Lower leg skin (tissue), 4 donors: Measurements from ENCODE around the gene PCDHGC4. TPM values are rescaled to one million over a fixed set of nuclear protein-coding genes. Genes with fewer than 3 reads are reported as not detected.

Experiments used
- DNase-seq, 2 donors: peaks; one replicate each; pipeline ENCODE4 v3.0.0-alpha.2; 2019; ENCODE audit warnings: low spot score in 2 of 2
- H3K4me3 ChIP-seq: fragments of 200-600 bp; sonication (generic); 2 replicates; pipeline ENCODE4 v1.5.1; 2017; ENCODE audit warnings: mild to moderate bottlenecking, low read depth; ENCODE audit not compliant: poor library complexity, severe bottlenecking
- POLR2A ChIP-seq, 2 donors: fragments of 450-650 bp; IDR thresholded peaks; one replicate each; pipeline ENCODE4 v1.6.1; 2016 to 2017; ENCODE audit warnings: antibody characterized with exemption in 2 of 2, mild to moderate bottlenecking in 1 of 2, moderate library complexity in 1 of 2
- WGBS, 2 donors: methylation state at CpG; one replicate each; pipeline ENCODE4 v1.1.5; 2018; 5-methylcytosine and 5-hydroxymethylcytosine counted together
- intact Hi-C: fragments of 100-400 bp; cut with DNase I; formaldehyde crosslinking; loops from one replicate; pipeline ENCODE4 v1.15.0; 2023; ENCODE audit warnings: low total_unique reads
- total RNA-seq, 4 donors: library from RNA; depleted of rRNA; stranded (reverse); fragments of >200 nt; gene quantifications; one replicate each; pipeline ENCODE4 v1.1.0, GENCODE V29; 2016
- TF ChIP-seq, protein P1 (sequence below), 3 donors: fragments of 450-650 bp; IDR thresholded peaks; one replicate each; pipeline ENCODE4 v1.5.1; 2016; ENCODE audit warnings: antibody characterized with exemption in 3 of 3, mild to moderate bottlenecking in 3 of 3, moderate library complexity in 2 of 3

PCDHGC4 gene
- total RNA-seq, 4 donors from 2014 or later = 1.2 to 34.5 (median 2.2) TPM

DNA sequence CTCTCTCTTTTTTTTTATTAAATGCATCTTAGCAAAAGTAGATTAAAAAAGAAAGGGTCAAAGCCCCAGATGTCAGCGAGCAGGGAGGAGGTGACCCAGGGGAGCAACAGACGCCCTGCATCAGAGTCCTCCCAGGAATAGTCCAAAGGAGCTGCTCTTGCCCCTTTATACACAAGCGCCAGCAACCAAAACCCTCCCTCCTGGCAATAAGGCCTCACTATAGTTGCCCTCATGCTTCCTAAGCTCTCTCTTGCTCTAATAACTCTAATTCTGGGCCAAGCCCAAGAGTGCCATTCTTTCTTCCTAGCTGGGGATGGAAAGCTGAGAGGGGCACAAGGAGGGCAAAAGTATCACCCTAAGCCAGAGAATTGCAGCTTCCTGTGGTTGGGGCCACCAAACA, 30.3 kb downstream of the PCDHGC4 start:
- DNase-seq = peak in 1 of 2 donors; percentile 45
- TF ChIP-seq, protein P1, sequence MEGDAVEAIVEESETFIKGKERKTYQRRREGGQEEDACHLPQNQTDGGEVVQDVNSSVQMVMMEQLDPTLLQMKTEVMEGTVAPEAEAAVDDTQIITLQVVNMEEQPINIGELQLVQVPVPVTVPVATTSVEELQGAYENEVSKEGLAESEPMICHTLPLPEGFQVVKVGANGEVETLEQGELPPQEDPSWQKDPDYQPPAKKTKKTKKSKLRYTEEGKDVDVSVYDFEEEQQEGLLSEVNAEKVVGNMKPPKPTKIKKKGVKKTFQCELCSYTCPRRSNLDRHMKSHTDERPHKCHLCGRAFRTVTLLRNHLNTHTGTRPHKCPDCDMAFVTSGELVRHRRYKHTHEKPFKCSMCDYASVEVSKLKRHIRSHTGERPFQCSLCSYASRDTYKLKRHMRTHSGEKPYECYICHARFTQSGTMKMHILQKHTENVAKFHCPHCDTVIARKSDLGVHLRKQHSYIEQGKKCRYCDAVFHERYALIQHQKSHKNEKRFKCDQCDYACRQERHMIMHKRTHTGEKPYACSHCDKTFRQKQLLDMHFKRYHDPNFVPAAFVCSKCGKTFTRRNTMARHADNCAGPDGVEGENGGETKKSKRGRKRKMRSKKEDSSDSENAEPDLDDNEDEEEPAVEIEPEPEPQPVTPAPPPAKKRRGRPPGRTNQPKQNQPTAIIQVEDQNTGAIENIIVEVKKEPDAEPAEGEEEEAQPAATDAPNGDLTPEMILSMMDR (IDR thresholded peaks at IDR 0.05) = no peak
- no peak for TF ChIP-seq POLR2A (IDR thresholded peaks at IDR 0.05)
- 72 to 80% methylated on average over 3 of the region's 3 CpGs for WGBS, 2 donors
- intact Hi-C loops = no loop called here
- H3K4me3 ChIP-seq = no peak overlapping the region

DNA sequence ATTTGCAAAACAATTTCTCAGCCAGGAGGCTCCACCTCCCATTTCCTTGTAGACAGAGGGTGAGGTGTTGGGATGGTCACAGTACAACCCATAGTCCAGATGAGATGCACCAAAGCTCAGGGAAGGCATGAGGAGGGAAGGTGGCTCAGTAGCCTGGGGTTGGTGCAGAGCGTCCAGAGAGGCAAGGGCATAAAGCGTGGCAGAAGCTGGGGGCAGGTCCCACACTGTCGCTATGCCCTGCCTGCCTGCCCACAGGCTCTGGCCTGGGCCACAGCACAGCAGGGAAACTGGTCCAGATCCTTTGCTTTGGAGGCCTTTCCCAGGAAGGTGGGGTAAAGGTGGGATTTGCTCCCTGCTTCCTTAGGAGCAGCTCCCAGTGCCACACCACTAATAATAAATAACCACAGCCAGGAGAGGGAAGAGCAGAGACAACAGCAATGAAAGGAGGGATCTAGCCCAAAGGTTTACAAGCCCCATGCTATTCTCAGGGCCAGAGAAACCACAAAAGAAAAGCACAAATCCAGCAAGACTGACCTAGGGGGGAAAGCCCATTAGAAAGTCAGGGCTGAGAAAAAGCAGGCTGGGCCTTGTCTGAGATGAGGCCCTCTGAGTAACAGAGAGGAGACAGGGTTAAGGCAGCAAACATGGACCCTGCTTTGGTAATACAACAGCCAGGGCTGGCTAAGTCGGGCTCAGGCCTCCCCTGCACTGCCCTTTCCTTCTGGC, 31.3 kb downstream of the PCDHGC4 start:
- WGBS, 2 donors = 77 to 80% methylated on average over 4 of the region's 4 CpGs
- peak in 1 of 2 donors; percentile 80 for DNase-seq
- intact Hi-C loops = no loop called here
- no peak for TF ChIP-seq POLR2A (IDR thresholded peaks at IDR 0.05)
- TF ChIP-seq, protein P1 (IDR thresholded peaks at IDR 0.05) = no peak
- H3K4me3 ChIP-seq = no peak overlapping the region

DNA sequence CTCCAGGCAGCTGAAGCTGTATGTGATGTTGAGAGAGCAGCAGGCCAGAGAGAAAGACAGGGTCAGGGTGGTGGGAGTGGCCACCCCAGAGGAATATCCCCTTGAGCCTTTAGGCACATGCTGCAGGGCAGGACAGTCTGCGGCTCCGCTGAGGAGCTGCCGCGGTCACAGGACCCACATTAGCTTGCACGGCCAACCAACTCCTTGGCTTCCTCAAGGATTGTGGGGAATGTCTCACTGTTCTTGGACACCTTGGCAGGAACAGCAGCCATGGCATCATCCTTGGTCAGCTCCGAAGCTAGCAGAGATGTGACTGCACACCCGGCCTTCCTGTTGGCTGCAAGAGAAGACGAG, 31.8 kb downstream of the PCDHGC4 start:
- DNase-seq = peak in 1 of 2 donors; percentile 90
- WGBS, 2 donors = 74 to 76% methylated on average over 8 of the region's 8 CpGs
- H3K4me3 ChIP-seq = no peak overlapping the region
- TF ChIP-seq, protein P1 (IDR thresholded peaks at IDR 0.05) = no peak
- no peak for TF ChIP-seq POLR2A (IDR thresholded peaks at IDR 0.05)
- intact Hi-C loops = no loop called here

DNA sequence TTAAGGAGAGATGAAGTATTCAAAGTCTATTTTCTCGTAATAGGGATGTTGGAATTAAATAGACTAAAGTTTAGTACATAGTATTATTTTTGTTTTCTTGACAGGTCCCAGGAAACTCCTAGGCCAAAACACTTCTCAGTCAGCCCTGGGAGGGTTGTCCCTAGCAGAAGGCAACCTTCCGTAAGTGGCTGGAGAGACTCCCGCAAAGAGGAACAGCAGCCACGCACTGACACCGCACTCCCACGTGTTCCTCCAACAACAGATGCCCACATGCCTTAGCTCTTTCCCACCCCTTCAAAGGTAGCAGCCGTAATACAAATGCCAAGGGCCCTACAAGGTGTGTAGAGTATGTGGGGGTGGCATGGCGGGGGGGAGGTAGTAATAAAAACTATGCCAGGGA, 32.5 kb downstream of the PCDHGC4 start:
- peak in 1 of 2 donors; percentile 40 for DNase-seq
- TF ChIP-seq, protein P1 (IDR thresholded peaks at IDR 0.05) = no peak
- TF ChIP-seq POLR2A (IDR thresholded peaks at IDR 0.05) = no peak
- no peak overlapping the region for H3K4me3 ChIP-seq
- intact Hi-C loops = no loop called here
- 86 to 87% methylated on average over 8 of the region's 8 CpGs for WGBS, 2 donors

DNA sequence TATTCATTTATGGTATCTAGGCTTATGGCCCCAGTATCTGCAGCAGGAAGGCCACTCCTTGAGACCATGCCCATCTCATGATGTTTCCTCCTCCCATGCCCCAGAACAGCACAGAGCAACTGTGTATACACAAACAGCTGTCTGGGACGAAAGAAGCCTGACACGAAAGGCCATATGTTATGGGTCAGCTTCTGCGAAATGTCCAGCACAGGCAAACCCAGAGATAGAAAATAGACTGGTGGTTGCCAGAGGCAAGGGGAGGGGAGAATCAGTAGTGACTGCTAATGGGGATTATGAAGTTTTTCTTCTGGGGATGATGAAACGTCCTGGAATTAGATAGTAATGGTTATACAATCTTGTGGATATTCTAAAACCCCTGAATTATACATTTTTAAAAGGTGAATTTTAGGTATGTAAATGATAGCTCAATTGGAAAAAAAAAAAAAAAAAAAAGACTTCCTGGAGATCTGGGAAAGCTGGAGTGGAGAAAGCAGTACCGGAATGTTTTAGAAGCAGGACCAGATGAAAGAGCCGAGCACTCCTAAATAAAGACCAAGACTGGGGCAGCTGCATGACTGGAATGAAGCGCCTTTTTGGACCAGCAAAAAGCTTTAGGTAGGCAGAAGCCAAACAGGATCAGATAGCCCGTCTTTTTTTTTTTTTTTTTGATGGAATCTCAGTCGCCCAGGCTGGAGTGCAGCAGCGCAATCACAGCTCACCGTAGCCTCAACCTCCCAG, 33.2 kb downstream of the PCDHGC4 start:
- DNase-seq = no peak
- intact Hi-C loops = no loop called here
- H3K4me3 ChIP-seq = no peak overlapping the region
- no peak for TF ChIP-seq POLR2A (IDR thresholded peaks at IDR 0.05)
- TF ChIP-seq, protein P1 (IDR thresholded peaks at IDR 0.05) = no peak
- 89 to 91% methylated on average over 11 of the region's 11 CpGs for WGBS, 2 donors
